Activated T-helper 9 cell treated with anti-CD3 and anti-CD28 coated beads, Interleukin-2, amount 50 U/mL, for 16 hours (primary cell): Measurements from ENCODE around the gene GAD2.
"Not testable (repeated sequence)": the region's sequence is repeated elsewhere in the genome, so short reads cannot be mapped to it uniquely, and the experiment has no call there.

Experiments used
- DNase-seq: peaks from one replicate; pipeline ENCODE4 v3.0.0-alpha.2; 2020; ENCODE audit warnings: low read depth

The GAD2 gene

DNA sequence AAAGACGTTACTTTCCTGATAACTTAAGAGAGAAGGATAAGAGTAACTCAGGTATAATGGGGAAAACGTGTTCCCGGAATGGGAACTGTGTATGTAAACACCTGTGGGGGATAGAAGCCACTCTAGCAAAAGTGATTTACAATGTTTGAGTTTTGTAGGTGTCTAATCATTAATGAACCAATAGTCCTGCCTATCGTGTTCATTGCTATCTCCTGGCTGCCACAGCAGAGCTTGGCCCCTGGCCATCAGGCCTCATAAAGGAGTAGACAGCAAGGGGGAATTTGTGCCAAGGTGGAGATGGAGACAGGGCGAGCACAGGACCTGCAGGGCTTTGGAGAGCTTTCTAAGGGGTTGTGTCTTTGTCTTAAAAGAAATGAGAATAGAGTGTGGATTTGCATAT, 102.1 kb downstream of the GAD2 start:
- DNase-seq: no peak

DNA sequence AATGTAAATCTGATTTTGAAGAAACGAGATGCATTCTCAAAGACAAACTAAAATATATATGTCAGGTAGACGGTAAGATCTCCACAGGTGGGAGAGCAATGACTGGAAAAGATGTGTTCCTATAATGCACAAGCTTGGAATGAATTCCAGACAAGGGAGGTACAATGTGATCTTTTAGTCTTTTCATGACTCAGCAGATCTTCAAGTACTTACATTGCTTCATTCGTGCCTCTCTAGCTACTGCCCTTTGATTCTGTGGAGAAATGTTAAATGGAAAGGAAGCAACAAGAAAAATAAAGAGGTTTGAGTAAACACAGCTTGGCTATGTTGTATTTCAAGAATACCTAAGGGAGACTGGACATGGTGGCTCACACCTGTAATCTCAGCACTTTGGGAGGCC, 106.6 kb downstream of the GAD2 start:
- DNase-seq: no peak

- no peak for DNase-seq
Measured at GRCh38 chr10:26326851-26327250, 110.3 kb downstream of the GAD2 start.

- no peak for DNase-seq
Measured at GRCh38 chr10:26327811-26328210, 111.2 kb downstream of the GAD2 start.

GRCh38 chr10:26331371-26331770, 114.8 kb downstream of the GAD2 start:
- no peak for DNase-seq

DNA sequence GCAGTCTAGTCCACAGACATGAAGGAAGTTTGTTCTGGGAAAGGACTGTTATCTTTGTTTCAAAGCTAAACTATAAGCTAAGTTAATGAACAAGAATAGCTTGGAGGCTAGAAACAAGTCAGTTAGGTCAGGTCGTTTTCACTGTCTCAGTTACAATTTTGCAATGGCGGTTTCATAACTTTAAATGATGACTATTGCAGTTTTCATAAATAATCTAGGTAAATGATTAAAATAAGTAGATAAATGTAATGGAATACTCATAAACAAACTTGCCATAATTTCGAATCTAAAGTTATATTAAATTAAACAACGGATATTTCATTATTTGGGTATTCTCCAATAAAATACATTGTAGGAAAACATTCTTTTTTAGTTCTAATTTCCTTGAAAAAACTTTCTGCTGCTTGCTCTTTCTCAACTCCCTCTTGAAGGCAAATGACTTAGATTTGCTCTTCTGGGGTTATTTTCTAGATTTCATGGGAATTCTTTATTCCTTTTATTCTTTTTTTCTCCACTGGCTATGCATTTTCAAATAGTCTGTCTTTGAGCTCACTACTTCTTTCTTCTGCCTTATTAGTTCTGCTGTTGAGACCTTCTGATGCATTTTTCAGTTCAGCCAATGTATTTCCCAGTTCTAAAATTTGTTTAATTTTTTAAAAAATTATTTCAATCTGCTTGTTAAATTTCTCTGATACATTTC, 117.8 kb downstream of the GAD2 start:
- DNase-seq: no peak

DNA sequence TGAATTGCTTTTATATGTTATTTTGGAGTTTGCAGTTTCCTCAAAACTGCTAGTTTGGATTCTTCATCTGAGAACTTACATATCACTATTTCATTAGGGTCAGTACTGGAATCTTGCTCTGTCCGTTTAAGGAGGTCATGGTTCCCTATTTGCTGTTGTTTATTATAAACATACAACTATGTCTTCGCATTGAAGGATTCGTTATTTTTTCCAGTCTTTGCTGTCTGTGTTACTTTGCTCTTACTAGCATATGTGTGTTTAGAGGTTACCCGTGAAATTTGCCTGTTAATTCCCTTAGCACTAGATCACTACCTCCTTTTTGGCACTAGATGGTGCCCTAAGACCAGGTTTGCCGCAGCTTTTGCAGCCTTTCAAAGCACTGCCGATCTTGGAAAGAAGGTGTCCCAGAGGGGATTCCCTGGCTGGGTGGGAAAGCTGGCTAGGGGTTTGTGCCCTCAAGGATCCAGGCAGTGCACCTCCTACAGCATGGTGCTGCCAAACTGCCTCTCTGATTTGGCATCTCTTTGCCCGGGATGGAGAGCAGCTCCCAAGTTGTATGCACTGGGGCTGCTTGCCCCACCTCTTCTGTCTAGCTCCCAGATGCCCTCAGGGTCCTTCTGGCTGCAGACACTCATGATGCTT, 118.5 kb downstream of the GAD2 start:
- peak; percentile 37 for DNase-seq

DNA sequence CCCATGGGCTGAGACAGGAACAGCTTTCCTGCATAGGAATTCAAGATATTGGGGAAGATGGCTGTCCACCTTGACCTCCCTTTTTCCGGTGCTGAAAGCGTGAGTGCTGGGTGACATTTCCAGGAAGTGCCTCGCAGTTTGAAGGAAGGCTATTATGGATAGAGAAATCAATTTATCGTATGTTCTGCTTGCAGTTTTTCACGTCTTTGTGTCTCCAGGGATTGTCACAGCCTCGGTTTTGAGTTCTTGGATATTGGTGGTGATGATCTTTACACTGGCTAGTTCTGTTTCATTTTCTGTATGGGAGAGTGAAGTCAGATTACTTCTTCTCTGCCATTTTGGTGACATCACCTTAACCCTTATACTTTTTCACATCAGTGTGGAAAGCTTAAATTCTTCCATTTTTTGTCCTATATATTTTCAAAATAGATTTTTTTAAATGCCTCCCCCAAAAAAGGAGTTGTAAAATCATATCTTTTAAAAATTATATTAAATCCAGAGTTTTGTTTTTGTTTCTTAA, 119.1 kb downstream of the GAD2 start:
- no peak for DNase-seq

DNA sequence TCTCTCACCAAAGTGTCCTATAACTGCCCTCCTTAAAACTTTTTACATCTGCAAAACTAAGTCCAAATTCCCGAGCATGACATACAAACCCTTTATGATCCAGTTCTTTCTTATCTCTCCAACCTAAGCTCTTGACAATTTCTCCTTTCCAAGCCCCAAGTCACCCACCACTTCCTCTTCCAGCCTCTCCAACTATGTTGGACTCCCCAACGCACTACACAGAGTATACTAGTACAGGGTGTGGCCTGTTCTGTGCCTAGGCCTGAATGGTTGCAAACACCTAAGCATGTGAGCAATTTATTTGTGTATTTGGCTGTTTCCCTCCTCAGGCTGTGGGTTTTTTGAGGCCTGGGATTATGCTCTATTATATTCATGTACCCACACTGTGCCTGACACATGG, 120.4 kb downstream of the GAD2 start:
- DNase-seq: no peak

DNA sequence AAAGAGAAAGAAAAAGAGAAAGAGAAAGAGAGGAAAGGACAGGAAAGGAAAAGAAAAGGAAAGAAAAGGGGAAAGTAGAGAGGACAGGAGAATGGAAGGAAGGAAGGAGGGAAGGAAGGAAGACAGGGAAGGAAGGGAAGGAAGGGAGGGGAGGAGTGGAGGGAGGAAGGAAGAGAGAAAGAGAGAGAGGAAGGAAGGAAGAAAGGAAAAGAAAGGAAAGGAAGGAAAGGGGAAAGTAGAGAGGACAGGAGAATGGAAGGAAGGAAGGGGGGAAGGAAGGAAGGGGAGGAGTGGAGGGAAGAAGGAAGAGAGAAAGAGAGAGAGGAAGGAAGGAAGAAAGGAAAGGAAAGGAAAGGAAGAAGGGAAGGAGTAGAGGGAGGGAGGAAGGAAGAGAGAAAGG, 125.1 kb downstream of the GAD2 start:
- DNase-seq: no peak

DNA sequence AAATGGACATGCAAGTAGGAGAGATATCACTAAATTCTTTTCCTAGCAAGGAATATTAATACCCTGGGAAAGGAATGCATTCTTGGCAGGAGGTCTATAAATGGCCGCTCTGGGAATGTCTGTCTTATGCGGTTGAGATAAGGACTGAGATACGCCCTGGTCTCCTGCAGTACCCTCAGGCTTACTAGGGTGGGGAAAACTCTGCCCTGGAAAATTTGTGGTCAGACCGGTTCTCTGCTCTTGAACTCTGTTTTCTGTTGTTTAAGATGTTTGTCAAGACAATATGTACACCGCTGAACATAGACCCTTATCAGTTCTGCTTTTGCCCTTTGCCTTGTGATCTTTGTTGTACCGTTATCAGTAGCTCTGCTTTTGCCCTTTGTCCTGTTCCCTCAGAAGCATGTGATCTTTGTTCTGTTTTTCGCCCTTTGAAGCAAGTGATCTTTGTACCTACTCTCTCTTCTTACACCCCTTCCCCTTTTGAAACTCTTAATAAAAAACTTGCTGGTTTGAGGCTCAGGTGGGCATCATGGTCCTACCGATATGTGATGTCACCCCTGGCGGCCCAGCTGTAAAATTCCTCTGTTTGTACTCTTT, 132.3 kb downstream of the GAD2 start:
- DNase-seq: not testable (repeated sequence)
